ENCODE results near the gene GPC3. TPM values are rescaled to one million over a fixed set of nuclear protein-coding genes. Genes with fewer than 3 reads are reported as not detected.

The GPC3 gene
- total RNA-seq, 1 donor from 2014 or later = not detected

DNA sequence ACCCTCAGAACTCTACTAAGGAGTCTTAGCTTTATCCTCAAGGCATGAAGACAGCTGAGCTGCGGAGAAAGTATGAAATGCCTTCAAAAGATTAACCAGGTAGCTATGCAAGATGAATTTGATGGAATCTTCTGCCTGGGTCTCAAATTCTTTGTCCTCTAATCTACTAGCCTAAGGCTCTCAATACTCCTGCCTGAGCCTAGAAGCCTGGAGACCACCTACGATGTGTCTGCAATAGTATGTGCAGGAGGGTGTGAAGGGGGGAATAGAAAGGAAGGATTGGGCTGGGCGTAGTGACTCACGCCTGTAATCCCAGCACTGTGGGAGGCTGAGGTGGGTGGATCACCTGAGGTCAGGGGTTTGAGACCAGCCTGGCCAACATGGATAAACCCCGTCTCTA lies 391.9 kb downstream of the GPC3 start:
- DNase-seq = no peak

DNA sequence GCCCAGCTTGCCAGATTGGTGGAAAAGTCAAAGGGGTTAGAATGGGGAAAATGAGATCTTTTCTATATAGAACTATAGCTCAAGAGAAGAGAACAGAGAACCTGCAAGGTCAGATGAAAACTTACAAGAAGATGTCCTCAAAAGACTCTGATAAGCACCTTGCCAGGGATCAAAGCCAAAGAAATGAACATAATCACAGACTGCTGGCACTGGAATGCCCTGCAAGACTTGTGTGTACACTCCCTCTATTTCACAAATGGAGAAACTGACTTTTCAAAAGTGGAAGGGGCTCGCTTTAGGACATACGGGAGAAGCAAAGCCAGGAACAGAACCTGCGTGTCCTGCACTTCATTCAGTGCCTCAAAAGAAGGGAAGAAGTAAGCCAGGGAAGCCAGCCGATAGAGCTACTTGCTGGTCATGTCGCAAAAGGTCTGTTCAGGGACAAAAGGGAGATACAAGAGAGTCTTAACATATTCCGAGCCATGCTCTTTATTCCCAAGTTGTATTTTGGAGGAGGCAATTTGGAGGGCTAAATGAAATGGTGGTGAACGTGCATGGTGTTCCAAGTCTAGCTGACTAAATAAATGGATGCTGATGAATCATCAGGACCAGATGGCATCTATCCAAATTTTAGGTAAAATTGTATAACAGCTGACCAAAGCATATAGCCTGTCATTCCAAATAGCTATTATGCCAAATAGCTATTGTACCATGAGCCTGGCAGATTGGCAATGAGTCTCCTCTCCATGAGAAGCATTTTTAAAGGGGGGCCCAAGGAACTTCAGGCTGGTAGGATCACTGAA lies 394.5 kb downstream of the GPC3 start:
- DNase-seq = no peak

DNA sequence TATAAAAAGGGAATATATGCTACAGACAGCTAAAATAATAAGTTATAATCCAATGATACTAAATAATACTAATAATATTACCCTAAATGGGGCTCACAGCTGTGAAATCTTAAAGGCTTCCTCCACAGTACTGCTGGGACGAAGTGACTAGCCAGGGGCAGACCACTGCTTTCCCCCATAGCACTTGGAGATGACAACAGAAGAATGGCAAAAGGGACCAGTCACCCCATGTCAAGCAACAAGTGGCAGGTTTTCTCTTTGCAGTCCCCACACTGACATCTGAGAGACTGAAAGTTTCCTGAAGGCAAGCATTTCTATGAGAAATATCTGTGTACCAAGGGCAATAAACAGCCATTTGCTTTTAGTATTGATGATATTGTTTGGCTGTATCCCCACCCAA lies 396.6 kb downstream of the GPC3 start:
- no peak for DNase-seq

DNA sequence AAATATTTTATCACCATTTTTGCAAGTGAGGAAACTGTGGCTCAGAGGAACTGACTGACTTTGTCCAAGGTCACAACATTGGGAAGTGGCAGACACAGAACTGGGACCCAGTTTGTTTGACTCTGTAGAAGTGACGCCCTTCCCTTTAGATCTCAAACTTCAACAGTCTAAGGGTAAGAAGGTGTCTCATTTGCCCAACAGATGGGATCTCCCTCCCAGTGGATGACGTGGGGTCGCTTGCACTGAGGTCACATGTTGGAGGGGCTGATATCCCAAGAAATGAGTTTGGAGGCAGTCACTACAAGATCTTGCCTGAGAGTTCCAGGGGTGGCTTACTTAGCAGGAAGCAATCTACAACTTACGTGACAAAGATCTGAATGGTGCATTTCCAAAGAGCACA lies 397.6 kb downstream of the GPC3 start:
- no peak for DNase-seq

DNA sequence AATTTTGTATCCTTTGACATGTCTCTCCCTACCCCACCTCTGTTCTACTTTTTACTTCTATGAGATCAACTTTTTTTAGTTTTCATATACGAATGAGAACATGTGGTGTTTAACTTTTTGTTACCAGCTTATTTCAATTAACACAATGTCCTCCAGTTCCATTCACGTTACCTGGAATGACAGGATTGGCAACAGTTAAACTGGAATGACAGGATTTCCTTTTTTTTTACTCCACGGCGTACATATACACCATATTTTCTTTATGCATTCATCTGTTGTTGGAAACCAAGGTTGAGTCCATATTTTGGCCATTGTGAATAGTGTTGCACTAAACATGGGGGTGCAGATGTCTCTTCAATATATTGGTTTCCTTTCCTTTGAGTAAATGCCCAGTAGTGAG lies 398.3 kb downstream of the GPC3 start:
- DNase-seq = no peak

DNA sequence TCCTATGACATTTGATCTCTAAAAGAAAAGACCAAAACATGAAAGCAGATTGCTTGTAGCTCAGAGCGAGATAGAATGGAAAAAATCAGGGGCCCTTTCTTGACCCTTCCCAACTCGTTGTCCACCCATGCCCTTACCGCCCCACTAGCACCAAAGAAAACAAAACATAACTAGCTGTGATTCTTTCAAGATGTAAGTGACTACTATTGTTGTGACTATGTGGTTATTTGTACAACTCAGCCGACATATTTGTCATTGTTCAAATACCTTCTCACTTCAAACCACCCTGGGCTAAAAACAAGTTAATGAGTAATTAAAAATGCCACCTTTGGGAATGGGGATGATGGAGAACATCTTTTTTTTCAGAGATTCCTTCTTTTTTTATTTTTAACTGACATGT lies 399.0 kb downstream of the GPC3 start:
- DNase-seq = no peak

DNA sequence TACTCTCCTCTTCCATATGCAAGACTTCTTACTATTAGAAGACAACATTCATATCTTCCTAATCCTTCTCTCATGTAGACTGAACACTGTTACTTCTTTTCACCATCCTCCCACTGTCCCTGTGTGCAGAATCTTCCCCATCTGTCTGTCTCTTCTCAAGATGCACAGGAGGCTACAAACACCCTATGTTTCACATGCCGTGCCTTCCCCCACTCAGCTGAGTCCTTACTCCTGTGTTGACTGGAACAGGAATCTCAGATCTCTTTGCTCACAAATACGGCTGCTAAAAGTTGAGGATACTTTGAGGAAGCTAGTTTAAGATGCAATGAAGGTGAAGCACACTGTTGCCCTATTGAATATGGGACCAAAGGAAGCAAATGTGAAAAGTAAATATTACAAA lies 401.6 kb downstream of the GPC3 start:
- no peak for DNase-seq

DNA sequence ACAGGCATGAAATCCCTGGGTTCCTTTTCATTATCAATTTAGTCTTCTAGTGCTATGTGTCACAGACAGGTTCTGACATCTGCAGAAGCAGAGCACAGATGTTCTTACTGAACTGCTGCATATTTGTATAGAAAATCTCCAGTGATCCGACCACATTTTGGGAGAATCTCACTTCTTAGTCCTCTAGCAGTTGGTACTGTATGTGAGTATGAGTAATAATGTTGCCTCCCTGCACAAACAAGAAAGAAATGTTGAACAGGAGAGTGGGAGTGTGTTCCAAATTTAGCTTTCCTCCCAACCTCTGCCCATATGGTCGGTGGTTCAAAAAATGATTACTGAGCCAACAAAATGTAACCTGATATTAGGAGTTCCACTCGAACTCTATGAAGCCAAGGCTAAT lies 404.8 kb downstream of the GPC3 start:
- no peak for DNase-seq

DNA sequence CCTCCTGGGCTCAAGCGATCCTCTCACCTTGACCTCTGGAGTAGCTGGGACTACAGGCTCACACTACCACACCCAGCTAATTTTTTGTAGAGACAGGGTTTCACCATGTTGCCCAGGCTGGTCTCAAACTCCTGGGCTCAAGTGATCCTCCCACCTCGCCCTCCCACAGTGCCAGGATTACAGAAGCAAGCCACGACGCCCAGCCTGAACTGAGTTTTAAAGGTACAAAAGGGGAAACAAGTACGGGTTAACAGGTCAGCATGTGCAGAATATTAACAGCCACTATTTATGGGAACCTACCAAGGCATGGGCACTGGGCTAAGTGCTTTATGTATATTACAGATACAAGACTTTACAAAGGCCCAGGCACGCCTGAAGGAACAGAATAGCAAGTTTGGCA lies 405.8 kb downstream of the GPC3 start:
- no peak for DNase-seq

DNA sequence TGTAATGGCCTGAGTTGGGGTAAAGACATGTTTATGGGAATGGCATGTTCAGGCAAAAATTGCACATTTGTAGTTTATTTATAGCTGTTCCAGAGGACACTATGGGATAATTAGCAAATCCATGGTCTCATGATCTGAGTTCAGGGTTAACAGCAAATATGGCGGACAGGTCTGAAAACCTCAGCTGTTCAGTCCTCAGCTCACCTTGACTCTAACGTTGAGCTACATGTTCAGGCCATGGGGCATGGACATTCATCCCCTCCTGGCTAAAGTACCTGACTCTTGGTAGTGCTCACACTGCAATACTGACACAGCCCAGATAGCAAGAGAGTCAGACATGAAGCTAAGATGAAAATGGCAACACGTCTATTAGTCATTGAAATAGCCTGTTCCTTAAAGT lies 408.5 kb downstream of the GPC3 start:
- no peak for DNase-seq

DNA sequence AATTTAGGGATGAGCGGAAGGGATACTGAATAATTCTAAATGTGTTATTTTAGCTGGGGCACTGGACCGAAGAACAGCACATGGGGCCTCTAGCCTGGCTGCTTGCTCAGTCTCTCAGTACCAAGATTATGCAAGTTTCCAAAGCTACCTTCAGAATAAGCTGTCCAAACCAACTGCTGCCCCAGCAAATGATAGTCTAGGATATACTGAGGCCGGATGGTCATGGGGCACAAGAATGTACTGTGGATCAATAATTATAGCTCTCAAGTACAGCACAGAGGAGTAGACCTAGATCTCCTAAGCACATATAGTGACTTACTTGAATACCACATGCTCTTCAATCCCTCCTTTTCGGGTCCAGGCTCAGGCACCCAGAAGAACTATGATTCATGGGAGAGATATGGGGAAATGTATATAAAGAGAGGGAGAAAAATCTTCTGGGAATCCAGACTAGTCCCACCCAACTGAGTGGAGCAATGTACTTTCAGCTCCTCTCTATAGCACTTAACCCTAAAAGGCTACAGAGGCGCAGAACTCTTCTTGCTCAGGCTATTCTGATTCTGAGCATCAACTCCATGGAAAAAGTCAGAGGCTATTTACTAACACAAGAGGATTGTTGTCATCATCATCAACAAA lies 409.8 kb downstream of the GPC3 start:
- DNase-seq = no peak

DNA sequence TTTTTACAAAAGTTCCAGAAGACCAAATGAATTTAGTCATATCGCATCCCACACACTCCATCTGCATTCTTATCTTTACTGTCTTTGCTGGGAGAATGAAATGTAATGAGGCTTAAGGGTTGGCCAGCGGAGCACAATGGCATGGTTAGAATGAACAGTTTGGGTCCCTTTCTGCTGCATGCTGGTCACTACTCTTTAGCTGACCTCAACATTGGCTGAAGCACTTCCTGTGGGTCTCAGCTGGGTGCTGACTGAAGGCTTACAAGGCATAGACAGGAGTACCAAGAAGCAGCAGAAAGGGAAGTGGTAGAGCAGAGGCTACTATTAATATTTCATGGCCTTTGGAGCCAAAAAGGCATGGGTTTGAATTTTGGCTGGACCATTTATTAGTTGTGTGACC lies 410.7 kb downstream of the GPC3 start:
- no peak for DNase-seq

DNA sequence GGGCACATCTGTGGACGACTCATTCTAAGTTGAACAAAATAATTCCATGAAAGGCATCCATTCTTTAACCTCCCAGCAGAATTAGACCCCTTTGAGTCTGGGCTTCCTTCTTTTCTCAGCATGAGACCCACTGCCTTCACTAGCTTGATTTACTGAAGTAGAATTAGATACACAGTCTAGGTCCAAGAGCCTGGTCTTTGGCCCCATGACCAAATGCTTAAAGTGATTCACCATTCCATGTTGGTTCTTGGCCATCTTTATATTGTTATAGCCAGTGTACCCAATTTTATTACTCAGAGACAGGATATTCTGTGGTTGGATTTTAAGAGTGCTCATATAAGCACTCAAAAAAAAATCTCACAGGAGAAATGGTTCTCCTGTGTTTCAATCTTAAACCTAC lies 414.8 kb downstream of the GPC3 start:
- no peak for DNase-seq

DNA sequence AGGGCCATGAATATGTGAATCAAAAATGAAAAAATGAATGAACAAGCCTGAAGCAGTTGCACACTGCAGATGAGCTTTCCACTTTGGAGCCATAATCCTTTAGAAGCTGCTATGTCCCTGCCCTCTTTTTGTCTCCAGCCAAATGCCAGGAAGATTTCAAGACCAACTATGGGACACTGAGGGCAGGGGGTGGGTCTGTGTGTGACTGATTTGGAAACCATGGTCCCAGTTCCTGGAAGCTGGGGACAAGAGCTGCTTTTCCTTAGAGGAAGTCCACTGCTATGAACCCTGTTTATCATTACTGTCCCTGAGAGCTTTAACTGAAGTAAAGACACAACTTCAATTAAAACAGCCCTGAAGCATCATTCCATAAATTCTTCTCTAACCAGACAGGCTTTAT lies 416.2 kb downstream of the GPC3 start:
- no peak for DNase-seq

DNA sequence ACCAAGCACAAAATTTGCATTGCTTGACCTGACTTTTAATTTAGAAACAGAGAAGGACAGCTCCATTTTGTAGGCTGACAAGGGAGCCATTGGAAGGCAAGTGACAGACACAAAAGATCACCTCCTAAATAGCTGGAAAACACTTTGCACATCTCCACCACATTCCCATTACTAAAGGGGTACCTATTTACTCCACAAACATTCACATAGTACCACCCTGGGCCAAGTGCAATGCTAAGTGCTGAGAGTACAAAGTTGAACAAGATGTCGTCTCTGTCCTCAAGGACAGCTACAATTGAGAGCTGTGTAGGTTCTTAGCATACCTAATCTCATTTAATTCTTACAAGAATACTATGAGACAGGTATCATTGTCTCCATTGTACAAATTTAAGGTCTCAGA lies 417.3 kb downstream of the GPC3 start:
- no peak for DNase-seq

DNA sequence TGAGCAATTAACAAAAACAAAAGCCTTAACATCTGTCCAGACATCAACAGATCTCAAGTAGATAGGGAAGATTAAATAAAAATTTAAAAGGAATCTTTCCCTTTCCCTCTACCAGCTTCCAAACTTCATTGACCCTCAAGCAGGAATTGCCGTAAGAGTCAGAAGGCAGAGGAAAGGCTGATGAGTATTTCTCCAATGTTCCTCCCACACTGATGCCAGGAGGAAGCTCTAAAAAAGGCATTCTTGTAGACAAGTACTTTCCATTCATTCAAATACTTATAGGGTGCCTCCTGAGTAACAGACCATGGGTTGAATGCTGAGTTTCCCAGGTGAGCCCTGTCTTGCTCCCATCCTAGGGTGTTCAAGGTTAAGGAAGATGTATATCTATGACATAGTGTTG lies 418.5 kb downstream of the GPC3 start:
- DNase-seq = no peak

DNA sequence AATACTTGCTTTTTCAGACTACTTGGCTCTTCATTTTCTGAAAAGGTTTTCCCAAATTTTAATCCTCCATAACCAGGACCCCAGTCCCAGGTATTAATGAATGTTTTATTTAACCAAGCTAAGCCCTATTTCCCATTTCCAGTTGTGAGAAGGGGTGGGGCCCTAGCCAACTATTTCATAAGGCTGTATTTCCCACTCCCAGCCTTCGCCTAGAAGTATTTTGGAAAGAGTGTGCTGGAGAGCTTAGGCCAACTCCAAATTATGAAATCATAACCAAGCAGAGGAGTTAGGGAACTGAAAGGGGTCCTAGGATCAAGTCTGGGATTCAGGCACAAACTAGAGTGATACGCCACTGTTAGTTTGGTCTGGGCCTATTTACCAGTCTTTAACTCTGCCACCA lies 421.7 kb downstream of the GPC3 start:
- DNase-seq = no peak

DNA sequence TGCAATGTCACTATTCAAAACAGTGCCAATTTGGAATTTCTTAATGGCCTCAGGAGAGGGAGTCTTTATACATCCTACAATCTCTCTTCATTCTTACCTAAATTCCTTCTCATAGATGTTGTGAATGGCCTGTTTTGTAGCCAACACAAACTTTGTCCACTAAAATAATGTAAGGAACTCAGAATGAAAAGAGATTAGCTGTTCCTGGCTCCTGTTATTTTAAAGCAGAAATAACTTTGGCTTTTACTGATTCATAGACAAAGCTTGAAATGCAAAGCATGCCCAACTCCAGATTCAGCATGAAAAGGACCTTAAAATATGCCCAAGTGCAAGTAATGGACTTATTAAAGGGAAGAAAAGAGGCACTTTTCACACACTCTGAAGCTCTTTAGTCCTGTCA lies 424.1 kb downstream of the GPC3 start:
- no peak for DNase-seq

DNA sequence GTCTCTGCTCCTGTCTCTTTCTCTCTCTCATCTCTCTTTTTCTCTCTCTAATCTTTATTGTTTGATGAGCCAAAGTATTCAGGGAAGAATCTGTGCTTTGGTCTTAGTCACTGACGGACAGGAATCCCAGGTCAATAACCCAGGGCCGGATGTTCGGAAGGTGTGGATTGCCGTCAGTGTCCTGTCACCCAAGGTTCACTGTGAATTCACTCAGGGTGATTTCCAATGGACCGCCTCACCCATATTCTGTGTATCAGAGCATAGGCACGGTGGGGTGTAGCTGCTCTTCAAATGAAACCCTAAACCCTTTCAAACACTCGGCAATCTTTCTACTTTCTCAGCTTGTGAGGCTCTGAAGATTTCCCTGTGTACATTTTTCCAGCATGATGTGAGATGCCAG lies 425.5 kb downstream of the GPC3 start:
- no peak for DNase-seq

DNA sequence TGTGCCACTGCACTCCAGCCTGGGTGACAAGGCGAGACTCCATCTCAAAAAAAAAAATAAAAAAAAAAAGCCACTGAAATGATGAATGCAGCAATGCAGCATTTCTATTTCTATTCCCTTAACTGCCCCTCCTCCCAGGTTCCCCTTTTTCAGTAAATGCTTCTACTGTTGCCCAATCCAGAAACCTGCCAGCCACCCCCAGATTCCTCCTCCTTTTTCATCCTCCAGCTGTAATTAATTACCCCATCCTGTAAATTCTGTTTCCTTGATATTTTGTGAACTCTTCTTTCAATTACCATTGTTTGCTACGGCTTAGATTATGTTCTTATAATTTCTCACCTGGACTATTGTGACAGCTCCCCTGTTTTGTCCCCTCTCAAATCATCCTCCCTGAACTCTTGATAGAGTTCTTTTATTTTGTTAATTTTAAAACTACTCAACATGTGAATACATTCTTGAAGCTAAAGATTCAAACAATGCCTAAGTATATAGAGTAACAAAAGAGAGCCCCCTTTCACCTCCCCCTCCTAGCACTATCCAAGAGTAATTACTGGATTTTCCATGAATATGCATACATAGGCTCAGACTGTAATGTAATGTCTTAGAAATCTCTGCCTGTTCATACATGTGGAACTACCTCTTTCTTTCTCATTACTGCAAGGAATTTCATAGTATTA lies 429.5 kb downstream of the GPC3 start:
- no peak for DNase-seq

DNA sequence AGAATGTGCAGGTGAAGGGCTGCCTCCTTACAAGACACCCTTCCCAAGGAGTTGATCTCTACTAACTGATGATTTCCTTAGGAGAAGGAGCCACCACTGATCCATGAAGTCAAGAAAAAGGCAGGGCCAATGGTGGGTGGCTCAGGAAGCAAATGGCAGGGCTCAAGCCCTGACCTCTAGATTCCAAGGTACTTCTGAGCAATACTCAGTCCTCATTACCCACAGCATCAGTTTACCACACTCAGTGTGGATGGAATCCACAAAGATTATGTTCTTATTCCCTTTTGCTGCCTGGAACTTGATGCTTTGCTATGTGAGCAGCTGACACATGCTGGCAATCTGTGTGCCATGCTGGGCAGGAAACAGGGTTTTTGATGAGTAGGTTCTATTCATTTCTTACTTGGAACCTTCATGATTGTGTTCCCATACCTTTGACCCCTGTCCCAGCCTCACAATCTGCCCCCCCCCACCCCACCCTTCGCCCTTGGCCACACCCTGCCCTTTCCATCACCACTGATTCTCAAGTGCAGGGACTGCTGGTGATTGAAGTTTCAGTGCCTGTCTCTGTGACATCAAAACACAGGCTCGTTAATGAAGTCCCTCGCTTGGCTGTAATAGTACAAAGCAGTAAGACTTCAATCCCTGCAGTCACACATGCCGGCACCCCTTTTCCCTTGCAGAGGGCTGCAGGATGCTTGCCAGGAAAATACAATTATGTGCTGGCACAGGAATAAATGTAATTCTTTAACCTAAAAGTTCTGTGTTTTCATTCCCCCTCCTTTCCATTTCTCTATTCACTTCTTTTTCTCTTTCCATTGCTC lies 434.5 kb downstream of the GPC3 start:
- DNase-seq = no peak

DNA sequence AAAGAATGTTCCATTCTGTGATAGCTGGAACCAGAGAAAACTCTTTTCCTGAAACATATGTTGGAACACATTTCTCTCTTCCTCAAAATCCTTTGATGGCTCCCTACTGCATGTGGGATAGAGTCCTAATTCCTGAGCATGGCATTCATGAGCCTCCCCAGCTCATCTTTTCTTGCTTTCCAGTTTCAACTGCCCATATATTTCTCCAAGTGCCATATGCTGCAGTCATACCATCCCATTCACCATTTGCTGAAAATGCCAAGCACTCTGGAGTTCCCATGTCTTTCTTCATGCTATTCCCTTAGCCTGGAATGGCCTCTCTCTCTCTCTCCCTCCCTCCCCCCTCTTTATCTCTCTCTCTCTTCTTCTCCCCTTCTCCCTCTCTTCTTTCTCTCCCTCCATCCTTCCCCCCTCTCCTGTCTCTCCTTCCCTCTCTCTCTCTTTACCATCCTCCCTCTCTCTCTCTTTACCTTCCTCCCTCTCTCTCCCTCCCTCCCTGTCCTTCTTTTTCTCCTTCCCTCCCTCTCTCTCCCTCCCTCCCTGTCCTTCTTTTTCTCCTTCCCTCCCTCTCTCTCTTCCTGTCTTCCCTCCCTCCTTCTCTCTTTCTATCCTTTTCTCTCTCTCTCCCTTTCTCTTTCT lies 436.0 kb downstream of the GPC3 start:
- no peak for DNase-seq

DNA sequence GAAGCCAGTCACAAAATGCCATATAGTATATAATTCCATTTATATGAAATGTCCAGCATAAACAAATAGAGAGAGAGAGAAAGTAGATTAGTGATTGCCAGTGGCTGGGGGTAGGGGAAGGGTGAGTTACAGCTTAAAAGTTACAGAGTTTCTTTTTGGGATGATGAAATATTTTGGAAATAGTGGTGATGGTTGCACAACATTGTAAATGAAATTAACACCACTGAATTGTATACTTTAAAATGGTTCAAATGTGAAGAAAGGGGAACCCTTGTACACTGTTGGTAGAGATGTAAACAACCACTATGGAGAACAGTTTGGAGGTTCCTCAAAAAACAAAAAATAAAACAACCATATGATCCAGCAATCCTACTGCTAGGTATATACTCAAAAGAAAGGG lies 439.0 kb downstream of the GPC3 start:
- no peak for DNase-seq
